Smooth muscle cell (in vitro differentiated cells): ENCODE data around the gene MTR. TPM values are rescaled to one million over a fixed set of nuclear protein-coding genes. Genes with fewer than 3 reads are reported as not detected.

Experiments used
- DNase-seq: peaks from one replicate; lab custom pipeline; 2025; ENCODE audit not compliant: unreplicated experiment; lab: John Stamatoyannopoulos, UW
- H2AFZ ChIP-seq: fragments of 200-600 bp; sonication (generic); 2 replicates; pipeline ENCODE4 v1.6.0; 2016; ENCODE audit warnings: antibody characterized with exemption, low read depth, mild to moderate bottlenecking
- H3F3A ChIP-seq: fragments of 200-600 bp; sonication (generic); 2 replicates; pipeline ENCODE4 v1.6.0; 2017; ENCODE audit warnings: antibody characterized with exemption, low read depth
- H3K27ac ChIP-seq: fragments of 200-600 bp; sonication (generic); 2 replicates; pipeline ENCODE4 v1.5.1; 2016; ENCODE audit warnings: low read depth, mild to moderate bottlenecking
- H3K27me3 ChIP-seq: fragments of 200-600 bp; sonication (generic); 2 replicates; pipeline ENCODE4 v1.6.1; 2016; ENCODE audit warnings: low read depth, mild to moderate bottlenecking
- H3K36me3 ChIP-seq: fragments of 200-600 bp; sonication (generic); 2 replicates; pipeline ENCODE4 v1.5.1; 2016; ENCODE audit warnings: low read depth
- H3K4me1 ChIP-seq: fragments of 200-600 bp; sonication (generic); 2 replicates; pipeline ENCODE4 v1.5.1; 2016; ENCODE audit warnings: low read depth
- H3K4me2 ChIP-seq: fragments of 200-600 bp; sonication (generic); 2 replicates; pipeline ENCODE4 v1.6.0; 2016; ENCODE audit warnings: mild to moderate bottlenecking
- H3K4me3 ChIP-seq: fragments of 200-600 bp; sonication (generic); 2 replicates; pipeline ENCODE4 v1.5.1; 2016; ENCODE audit warnings: mild to moderate bottlenecking
- H3K79me2 ChIP-seq: fragments of 200-600 bp; sonication (generic); 2 replicates; pipeline ENCODE4 v1.6.0; 2016; ENCODE audit warnings: low read depth, mild to moderate bottlenecking
- H3K9ac ChIP-seq: fragments of 200-600 bp; sonication (generic); 2 replicates; pipeline ENCODE4 v1.6.0; 2016; ENCODE audit warnings: low read depth
- H3K9me3 ChIP-seq: fragments of 200-600 bp; sonication (generic); replicated peaks from 2 replicates; pipeline ENCODE4 v1.5.1; 2016; ENCODE audit warnings: low read depth
- H4K20me1 ChIP-seq: fragments of 200-600 bp; sonication (generic); 2 replicates; pipeline ENCODE4 v1.6.0; 2016; ENCODE audit warnings: low read depth
- WGBS: methylation state at CpG from one replicate; pipeline ENCODE4 v1.1.7; 2016; ENCODE audit warnings: low lambda C conversion rate; 5-methylcytosine and 5-hydroxymethylcytosine counted together
- polyA plus RNA-seq: library from polyadenylated mRNA; unstranded; fragments of >200 nt; fragmentation: Nextera tagmentation; extraction: Ambion mirVana; gene quantifications from 2 replicates; pipeline ENCODE4 v1.2.1, GENCODE V29; 2016
- total RNA-seq: library from RNA; depleted of rRNA; stranded (reverse); fragments of >200 nt; gene quantifications from 2 replicates; pipeline ENCODE4 v1.2.3, GENCODE V29; 2014
- TF ChIP-seq, protein P1 (sequence below): fragments of 200-600 bp; sonication (generic); IDR thresholded peaks from 2 replicates; pipeline ENCODE4 v1.5.1; 2017; ENCODE audit warnings: borderline replicate concordance, mild to moderate bottlenecking, antibody characterized with exemption; ENCODE audit not compliant: insufficient read depth, poor library complexity, severe bottlenecking

The MTR gene
- total and polyA plus RNA-seq, 2 experiments from 2014 or later = 10.7 to 18.3 TPM

- WGBS = 88% methylated on average over 8 of the region's 8 CpGs
- Histone ChIP-seq H3K27ac (no peak overlapping the region), H3K27me3 (no peaks in the 10 kb centered on the region), H3K79me2 (no peaks in the 10 kb centered on the region), H3K9me3 (no peaks in the 10 kb centered on the region), H3K4me1 (no peaks in the 10 kb centered on the region), H3K4me2 (no peak overlapping the region), H2AFZ (no peak overlapping the region), H3F3A (peaks cover 6% of the 10 kb centered on the region), H4K20me1 (no peaks in the 10 kb centered on the region), H3K4me3 (no peak overlapping the region), H3K9ac (no peak overlapping the region), H3K36me3 (no peaks in the 10 kb centered on the region)
- no peak for DNase-seq
- TF ChIP-seq, protein P1, sequence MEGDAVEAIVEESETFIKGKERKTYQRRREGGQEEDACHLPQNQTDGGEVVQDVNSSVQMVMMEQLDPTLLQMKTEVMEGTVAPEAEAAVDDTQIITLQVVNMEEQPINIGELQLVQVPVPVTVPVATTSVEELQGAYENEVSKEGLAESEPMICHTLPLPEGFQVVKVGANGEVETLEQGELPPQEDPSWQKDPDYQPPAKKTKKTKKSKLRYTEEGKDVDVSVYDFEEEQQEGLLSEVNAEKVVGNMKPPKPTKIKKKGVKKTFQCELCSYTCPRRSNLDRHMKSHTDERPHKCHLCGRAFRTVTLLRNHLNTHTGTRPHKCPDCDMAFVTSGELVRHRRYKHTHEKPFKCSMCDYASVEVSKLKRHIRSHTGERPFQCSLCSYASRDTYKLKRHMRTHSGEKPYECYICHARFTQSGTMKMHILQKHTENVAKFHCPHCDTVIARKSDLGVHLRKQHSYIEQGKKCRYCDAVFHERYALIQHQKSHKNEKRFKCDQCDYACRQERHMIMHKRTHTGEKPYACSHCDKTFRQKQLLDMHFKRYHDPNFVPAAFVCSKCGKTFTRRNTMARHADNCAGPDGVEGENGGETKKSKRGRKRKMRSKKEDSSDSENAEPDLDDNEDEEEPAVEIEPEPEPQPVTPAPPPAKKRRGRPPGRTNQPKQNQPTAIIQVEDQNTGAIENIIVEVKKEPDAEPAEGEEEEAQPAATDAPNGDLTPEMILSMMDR = no peak
Observed at GRCh38 chr1:236887081-236887480, 92.0 kb downstream of the MTR start.

- Histone ChIP-seq H3K27ac (no peak overlapping the region), H4K20me1 (no peaks in the 10 kb centered on the region), H2AFZ (no peak overlapping the region), H3K9me3 (no peaks in the 10 kb centered on the region), H3K27me3 (no peaks in the 10 kb centered on the region), H3K9ac (no peak overlapping the region), H3F3A (peaks cover 6% of the 10 kb centered on the region), H3K79me2 (no peaks in the 10 kb centered on the region), H3K4me2 (no peak overlapping the region), H3K4me1 (no peaks in the 10 kb centered on the region), H3K36me3 (no peaks in the 10 kb centered on the region), H3K4me3 (no peak overlapping the region)
- WGBS = 94% methylated on average over 4 of the region's 4 CpGs
- DNase-seq = no peak
- TF ChIP-seq, protein P1 = no peak
Observed at GRCh38 chr1:236888126-236888525, 93.0 kb downstream of the MTR start.

DNA sequence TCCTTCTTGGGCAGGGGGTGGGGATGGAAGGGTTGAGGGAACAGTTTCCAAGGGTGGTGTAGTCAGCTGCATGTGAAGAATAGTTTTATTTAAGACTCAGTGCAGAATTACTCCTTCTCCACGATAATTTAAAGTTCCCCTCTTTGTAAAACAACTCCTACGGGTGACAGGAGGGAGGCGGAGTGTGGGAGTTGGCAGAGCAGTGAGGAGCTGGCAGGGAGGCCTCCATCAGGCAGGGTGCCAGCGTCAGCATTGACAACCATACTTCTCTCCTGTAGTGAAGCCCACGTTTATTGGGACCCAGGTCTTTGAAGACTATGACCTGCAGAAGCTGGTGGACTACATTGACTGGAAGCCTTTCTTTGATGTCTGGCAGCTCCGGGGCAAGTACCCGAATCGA, 93.8 kb downstream of the MTR start:
- 95% methylated on average over 8 of the region's 8 CpGs for WGBS
- no peak overlapping the region for H3K4me3 ChIP-seq

More for the DNA sequence above, 93.8 kb downstream of the MTR start:
- H2AFZ ChIP-seq = no peak overlapping the region
- H3K36me3 ChIP-seq = no peaks in the 10 kb centered on the region
- H3K9ac ChIP-seq = no peak overlapping the region
- no peaks in the 10 kb centered on the region for H4K20me1 ChIP-seq
- no peak for DNase-seq
- no peaks in the 10 kb centered on the region for H3K79me2 ChIP-seq
- H3K4me1 ChIP-seq = no peaks in the 10 kb centered on the region
- H3K4me2 ChIP-seq = no peak overlapping the region
- no peaks in the 10 kb centered on the region for H3K9me3 ChIP-seq
- TF ChIP-seq, protein P1 = no peak
- H3F3A ChIP-seq = peaks cover 6% of the 10 kb centered on the region
- no peak overlapping the region for H3K27ac ChIP-seq
- H3K27me3 ChIP-seq = no peaks in the 10 kb centered on the region
